CD4-positive, alpha-beta T cell (primary cell): ENCODE data around the gene KCTD15. TPM values are rescaled to one million over a fixed set of nuclear protein-coding genes. Genes with fewer than 3 reads are reported as not detected.

ENCODE experiments used
- ATAC-seq: fragments of 200-7000 bp; cut with Tn5 transposase; one replicate; pipeline ENCODE4 v1.10.0; 2022; ENCODE audit warnings: mild to moderate bottlenecking; ENCODE audit not compliant: poor library complexity
- CTCF ChIA-PET: fragments of 350-600 bp; sonication (Branson Sonifier 250); formaldehyde crosslinking; loops from one replicate; lab custom pipeline; 2021; ENCODE audit warnings: antibody characterized with exemption, inconsistent platforms; lab: Charles Lee
- POLR2A ChIA-PET: fragments of 350-600 bp; sonication (Branson Sonifier 250); formaldehyde crosslinking; loops from one replicate; lab custom pipeline; 2021; ENCODE audit warnings: antibody characterized with exemption, inconsistent platforms; lab: Charles Lee
- DNase-seq, 14 experiments: peaks; one replicate each; pipeline ENCODE4 v3.0.0-alpha.2; 2013 to 2020; ENCODE audit warnings: mixed read lengths in 2 of 14
- H3K27ac ChIP-seq, 2 donors: one replicate each; pipeline versions ENCODE4 v1.5.1 to v1.7.0; 2013; ENCODE audit warnings: low read length in 2 of 2, low read depth in 1 of 2, mild to moderate bottlenecking in 1 of 2
- H3K27me3 ChIP-seq, 2 experiments: 1 replicate in 1 of 2; 2 replicates in 1 of 2; pipeline versions ENCODE4 v1.6.1 to v1.7.0; 2013; ENCODE audit warnings: low read length in 2 of 2, control low read depth in 1 of 2, mild to moderate bottlenecking in 1 of 2, moderate library complexity in 1 of 2; ENCODE audit not compliant: insufficient read depth in 2 of 2, control insufficient read depth in 1 of 2
- H3K36me3 ChIP-seq: one replicate; pipeline ENCODE4 v1.6.1; 2013; ENCODE audit warnings: low read length, control low read depth; ENCODE audit not compliant: insufficient read depth
- H3K4me1 ChIP-seq: one replicate; pipeline ENCODE4 v1.6.1; 2013; ENCODE audit warnings: low read length, control low read depth; ENCODE audit not compliant: insufficient read depth
- H3K4me3 ChIP-seq: one replicate; pipeline ENCODE4 v1.5.1; 2013; ENCODE audit warnings: mild to moderate bottlenecking, low read length, moderate library complexity
- H3K9me3 ChIP-seq, 2 experiments: 1 replicate in 1 of 2; 2 replicates in 1 of 2; pipeline versions ENCODE4 v1.6.1 to v1.7.0; 2013; ENCODE audit warnings: low read length in 2 of 2, mild to moderate bottlenecking in 2 of 2, control low read depth in 1 of 2, moderate library complexity in 1 of 2; ENCODE audit not compliant: control insufficient read depth in 1 of 2, insufficient read depth in 1 of 2
- H3K27ac Mint-ChIP-seq: one replicate; pipeline ENCODE4 v1.8.0; 2020; ENCODE audit warnings: mixed read lengths
- H3K27me3 Mint-ChIP-seq: one replicate; pipeline ENCODE4 v1.8.0; 2021; ENCODE audit warnings: mixed read lengths
- H3K36me3 Mint-ChIP-seq: one replicate; pipeline ENCODE4 v1.8.0; 2021; ENCODE audit warnings: low read depth, mixed read lengths
- H3K4me1 Mint-ChIP-seq: one replicate; pipeline ENCODE4 v1.8.0; 2021; ENCODE audit warnings: low read depth, mixed read lengths
- H3K4me3 Mint-ChIP-seq: one replicate; pipeline ENCODE4 v1.8.0; 2020; ENCODE audit warnings: mild to moderate bottlenecking, mixed read lengths
- H3K9me3 Mint-ChIP-seq: one replicate; pipeline ENCODE4 v1.8.0; 2020; ENCODE audit warnings: mixed read lengths
- CTCF ChIP-seq: fragments of 200-600 bp; IDR thresholded peaks from one replicate; pipeline ENCODE4 v1.8.0; 2022; ENCODE audit warnings: antibody characterized with exemption, mild to moderate bottlenecking
- intact Hi-C, 2 experiments: fragments of 100-400 bp; cut with DNase I in 1 of 2; cut with micrococcal nuclease in 1 of 2; formaldehyde crosslinking; loops; one replicate each; pipeline versions ENCODE4 v1.15.1 to v1.9.0; 2023 to 2025; cut with DNase I, micrococcal nuclease
- total RNA-seq, 174 experiments: library from RNA in 2 of 174; stranded (reverse) in 2 of 174; gene quantifications; one replicate each; pipeline ENCODE4 v1.2.3 and lab custom pipeline; 2021 to 2026

Gene KCTD15
- total RNA-seq, 2 experiments from 2014 or later, result 3.6 to 3.9 TPM

- H3K9me3 Mint-ChIP-seq, result no peaks in the 10 kb centered on the region
- DNase-seq (no peak), ATAC-seq (no peak)
- no peaks in the 10 kb centered on the region for H3K27me3 Mint-ChIP-seq
- POLR2A ChIA-PET, result no interaction called here
- H3K4me1 Mint-ChIP-seq, result peaks cover 7% of the 10 kb centered on the region
- no peak overlapping the region for H3K4me3 Mint-ChIP-seq
- H3K27ac ChIP-seq, result no peak overlapping the region
- no peaks in the 10 kb centered on the region for H3K9me3 ChIP-seq
- H3K4me1 ChIP-seq, result peaks cover 26% of the 10 kb centered on the region
- H3K27ac Mint-ChIP-seq, result no peak overlapping the region
- no peaks in the 10 kb centered on the region for H3K36me3 Mint-ChIP-seq
- CTCF ChIA-PET, result no interaction called here
- intact Hi-C loops, result no loop called here
- no peak overlapping the region for H3K4me3 ChIP-seq
- TF ChIP-seq CTCF, result no peak
- no peaks in the 10 kb centered on the region for H3K36me3 ChIP-seq
- H3K27me3 ChIP-seq, result no peaks in the 10 kb centered on the region
Measured at GRCh38 chr19:33808399-33808798, 11.7 kb downstream of the KCTD15 start.

- Histone ChIP-seq H3K4me3 (no peak overlapping the region), H3K27ac (no peak overlapping the region), H3K36me3 (no peaks in the 10 kb centered on the region), H3K9me3 (no peaks in the 10 kb centered on the region), H3K4me1 (peaks cover 26% of the 10 kb centered on the region), H3K27me3 (no peaks in the 10 kb centered on the region)
- ATAC-seq (no peak), DNase-seq (no peak)
- Mint-ChIP-seq H3K4me3 (no peak overlapping the region), H3K27ac (no peak overlapping the region), H3K9me3 (no peaks in the 10 kb centered on the region), H3K27me3 (peaks cover 9% of the 10 kb centered on the region), H3K36me3 (no peaks in the 10 kb centered on the region), H3K4me1 (peaks cover 7% of the 10 kb centered on the region)
- ChIA-PET POLR2A (interaction anchor here (1.0 kb wide), 1 partner anchor 12 kb away, joined by 4 read pairs; no protein-coding TSS in a partner anchor), CTCF (interaction anchor here (1.6 to 1.9 kb wide), 2 partner anchors 15 to 32 kb away, joined by 3 to 5 read pairs; no protein-coding TSS in a partner anchor)
- TF ChIP-seq CTCF, result no peak
- intact Hi-C loops, result no loop called here
Measured at GRCh38 chr19:33809960-33810359, 13.3 kb downstream of the KCTD15 start.

GRCh38 chr19:33810821-33811220 lies 14.2 kb downstream of the KCTD15 start:
- H3K4me3 Mint-ChIP-seq, result no peak overlapping the region
- intact Hi-C loops, result no loop called here
- Histone ChIP-seq H3K27me3 (no peaks in the 10 kb centered on the region), H3K4me1 (peaks cover 20% of the 10 kb centered on the region), H3K9me3 (no peaks in the 10 kb centered on the region), H3K4me3 (no peak overlapping the region), H3K27ac (no peak overlapping the region), H3K36me3 (no peaks in the 10 kb centered on the region)
- H3K4me1 Mint-ChIP-seq, result peaks cover 7% of the 10 kb centered on the region
- ATAC-seq, result no peak
- H3K27ac Mint-ChIP-seq, result no peak overlapping the region
- TF ChIP-seq CTCF, result no peak
- POLR2A ChIA-PET, result interaction anchor here (1.0 kb wide), 1 partner anchor 13 kb away, joined by 4 read pairs; no protein-coding TSS in a partner anchor
- H3K9me3 Mint-ChIP-seq, result no peaks in the 10 kb centered on the region
- peaks cover 9% of the 10 kb centered on the region for H3K27me3 Mint-ChIP-seq
- H3K36me3 Mint-ChIP-seq, result no peaks in the 10 kb centered on the region
- CTCF ChIA-PET, result interaction anchor here (1.6 to 1.9 kb wide), 2 partner anchors 16 to 33 kb away, joined by 3 to 5 read pairs; no protein-coding TSS in a partner anchor
- DNase-seq, result peak in 1 of 14 experiments; percentile 4
